K562 (cell line): ENCODE data around the gene HPCAL1. TPM values are rescaled to one million over a fixed set of nuclear protein-coding genes. Genes with fewer than 3 reads are reported as not detected.

Source experiments
- DACH1 ChIP-seq: fragments of 450-650 bp; IDR thresholded peaks from 2 replicates; pipeline ENCODE4 v1.6.1; 2018; ENCODE audit not compliant: partially characterized antibody
- ELK3 ChIP-seq: fragments of 450-650 bp; formaldehyde crosslinking; IDR thresholded peaks from 2 replicates; pipeline ENCODE4 v1.4.0; 2020; ENCODE audit warnings: mild to moderate bottlenecking
- GTF2E2 ChIP-seq: fragments of 200-800 bp; sonication (Bioruptor generic); IDR thresholded peaks from 2 replicates; pipeline ENCODE4 v1.6.1; 2016; ENCODE audit warnings: missing genetic modification characterization, missing compliant biosample characterization
- HNRNPH1 ChIP-seq: fragments of 200-400 bp; formaldehyde crosslinking; optimal IDR thresholded peaks from 2 replicates; pipeline ENCODE3; 2017; ENCODE audit warnings: low read depth, mild to moderate bottlenecking, low read length, moderate library complexity
- L3MBTL2 ChIP-seq: fragments of 450-650 bp; IDR thresholded peaks from 2 replicates; pipeline ENCODE4 v1.6.1; 2016; ENCODE audit warnings: mild to moderate bottlenecking, moderate library complexity
- MIER1 ChIP-seq: fragments of 450-650 bp; IDR thresholded peaks from 2 replicates; pipeline ENCODE4 v1.6.1; 2016; ENCODE audit warnings: antibody characterized with exemption, mild to moderate bottlenecking, low read depth
- NCOA4 ChIP-seq: fragments of 450-650 bp; IDR thresholded peaks from 2 replicates; pipeline ENCODE4 v1.6.1; 2018; ENCODE audit warnings: mild to moderate bottlenecking; ENCODE audit not compliant: partially characterized antibody
- NUFIP1 ChIP-seq: fragments of 450-650 bp; IDR thresholded peaks from 2 replicates; pipeline ENCODE4 v1.6.1; 2018; ENCODE audit not compliant: partially characterized antibody
- PHF20 ChIP-seq: fragments of 450-650 bp; IDR thresholded peaks from 2 replicates; pipeline ENCODE4 v1.6.1; 2018; ENCODE audit not compliant: partially characterized antibody
- PREB ChIP-seq: sonication (generic); formaldehyde crosslinking; IDR thresholded peaks from 2 replicates; pipeline ENCODE4 v1.8.1; 2023; ENCODE audit warnings: mild to moderate bottlenecking, missing genetic modification reagents
- PURB ChIP-seq: sonication (generic); formaldehyde crosslinking; IDR thresholded peaks from 2 replicates; pipeline ENCODE4 v1.9.0; 2021; ENCODE audit warnings: low read depth, mild to moderate bottlenecking, missing genetic modification reagents
- RBM15 ChIP-seq: fragments of 200-400 bp; formaldehyde crosslinking; IDR thresholded peaks from 2 replicates; pipeline ENCODE4 v1.6.1; 2018; ENCODE audit warnings: mild to moderate bottlenecking, low read length, moderate library complexity; ENCODE audit not compliant: insufficient read depth
- SP1 ChIP-seq: sonication (generic); formaldehyde crosslinking; IDR thresholded peaks from 2 replicates; pipeline ENCODE4 v1.8.1; 2022; ENCODE audit warnings: mild to moderate bottlenecking, missing genetic modification reagents
- STAT5A ChIP-seq: IDR thresholded peaks from 2 replicates; pipeline ENCODE4 v1.6.1; 2012; ENCODE audit warnings: low read length, inconsistent platforms, borderline replicate concordance
- ZNF174 ChIP-seq: fragments of 250-450 bp; sonication (Bioruptor Pico); IDR thresholded peaks from 2 replicates; pipeline ENCODE4 v1.4.0; 2020; ENCODE audit warnings: mild to moderate bottlenecking
- ZNF224 ChIP-seq: sonication (generic); formaldehyde crosslinking; IDR thresholded peaks from 2 replicates; pipeline ENCODE4 v1.8.0; 2022; ENCODE audit warnings: mild to moderate bottlenecking, missing genetic modification reagents
- ZNF316 ChIP-seq: fragments of 450-650 bp; IDR thresholded peaks from 2 replicates; pipeline ENCODE4 v1.6.1; 2016
- ZNF717 ChIP-seq: fragments of 250-450 bp; sonication (Bioruptor Pico); IDR thresholded peaks from 2 replicates; pipeline ENCODE4 v1.5.0; 2021
- polyA plus RNA-seq, 8 experiments: library from polyadenylated mRNA; depleted of rRNA in 4 of 8; stranded (reverse) in 5 of 8; unstranded in 3 of 8; fragments of >200 nt; fragmentation: Nextera tagmentation in 2 of 8; fragmentation: Illumina TruSeq in 1 of 8; extraction: Ambion mirVana in 2 of 8; extraction: Trizol in 1 of 8; gene quantifications; 2 replicates each; pipeline versions ENCODE4 v1.2.1 to v1.2.3, GENCODE V29; 2011 to 2014; ENCODE audit warnings: inconsistent platforms in 1 of 8, missing spikeins in 1 of 8
- total RNA-seq, 7 experiments: library from RNA; depleted of rRNA in 6 of 7; stranded (reverse); fragments of >200 nt in 6 of 7; fragmentation: Illumina TruSeq in 2 of 7; extraction: Trizol in 2 of 7; gene quantifications; 2 replicates each; pipeline versions ENCODE4 v1.2.1 to v1.2.3, GENCODE V29; 2011 to 2021; ENCODE audit warnings: low replicate concordance in 1 of 7
- TF ChIP-seq, protein P1 (sequence below): fragments of 200-800 bp; sonication (Bioruptor generic); IDR thresholded peaks from 2 replicates; pipeline ENCODE4 v1.6.1; 2017; ENCODE audit warnings: missing genetic modification characterization, missing compliant biosample characterization
- TF ChIP-seq, protein P2 (sequence below): fragments of 250-450 bp; sonication (Bioruptor Pico); IDR thresholded peaks from 2 replicates; pipeline ENCODE4 v1.5.0; 2020; ENCODE audit warnings: mild to moderate bottlenecking, borderline replicate concordance
- TF ChIP-seq, protein P3 (sequence below), 2 experiments: IDR thresholded peaks in 1 of 2; conservative IDR thresholded peaks in 1 of 2; 2 replicates each; pipeline ENCODE4 v1.6.1; 2016; ENCODE audit warnings: low read depth in 2 of 2, mild to moderate bottlenecking in 1 of 2, missing compliant biosample characterization in 1 of 2, missing genetic modification characterization in 1 of 2, moderate library complexity in 1 of 2

The HPCAL1 gene
- total and polyA plus RNA-seq, 9 of the 15 experiments (the other 6 are each of a cell fraction or from before 2014, with no cell fraction given): 2.7 to 65.5 (median 23.9) TPM

GRCh38 chr2:10471046-10471571 lies 168.4 kb downstream of the HPCAL1 start (continued):
- no peak for TF ChIP-seq PREB (CRISPR knock-in tag)
- no peak for TF ChIP-seq NUFIP1
- peak; percentile 50; the same call in 1 of the 2 replicates for TF ChIP-seq SP1
- peak; percentile 56 for TF ChIP-seq NCOA4
- TF ChIP-seq GTF2E2: no peak
- peak; percentile 58 for TF ChIP-seq ZNF316
- TF ChIP-seq PHF20: peak; percentile 28
- TF ChIP-seq, protein P1, sequence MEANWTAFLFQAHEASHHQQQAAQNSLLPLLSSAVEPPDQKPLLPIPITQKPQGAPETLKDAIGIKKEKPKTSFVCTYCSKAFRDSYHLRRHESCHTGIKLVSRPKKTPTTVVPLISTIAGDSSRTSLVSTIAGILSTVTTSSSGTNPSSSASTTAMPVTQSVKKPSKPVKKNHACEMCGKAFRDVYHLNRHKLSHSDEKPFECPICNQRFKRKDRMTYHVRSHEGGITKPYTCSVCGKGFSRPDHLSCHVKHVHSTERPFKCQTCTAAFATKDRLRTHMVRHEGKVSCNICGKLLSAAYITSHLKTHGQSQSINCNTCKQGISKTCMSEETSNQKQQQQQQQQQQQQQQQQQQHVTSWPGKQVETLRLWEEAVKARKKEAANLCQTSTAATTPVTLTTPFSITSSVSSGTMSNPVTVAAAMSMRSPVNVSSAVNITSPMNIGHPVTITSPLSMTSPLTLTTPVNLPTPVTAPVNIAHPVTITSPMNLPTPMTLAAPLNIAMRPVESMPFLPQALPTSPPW (CRISPR knock-in tag): peak; percentile 8; the same call in 1 of the 2 replicates
- TF ChIP-seq, protein P2, sequence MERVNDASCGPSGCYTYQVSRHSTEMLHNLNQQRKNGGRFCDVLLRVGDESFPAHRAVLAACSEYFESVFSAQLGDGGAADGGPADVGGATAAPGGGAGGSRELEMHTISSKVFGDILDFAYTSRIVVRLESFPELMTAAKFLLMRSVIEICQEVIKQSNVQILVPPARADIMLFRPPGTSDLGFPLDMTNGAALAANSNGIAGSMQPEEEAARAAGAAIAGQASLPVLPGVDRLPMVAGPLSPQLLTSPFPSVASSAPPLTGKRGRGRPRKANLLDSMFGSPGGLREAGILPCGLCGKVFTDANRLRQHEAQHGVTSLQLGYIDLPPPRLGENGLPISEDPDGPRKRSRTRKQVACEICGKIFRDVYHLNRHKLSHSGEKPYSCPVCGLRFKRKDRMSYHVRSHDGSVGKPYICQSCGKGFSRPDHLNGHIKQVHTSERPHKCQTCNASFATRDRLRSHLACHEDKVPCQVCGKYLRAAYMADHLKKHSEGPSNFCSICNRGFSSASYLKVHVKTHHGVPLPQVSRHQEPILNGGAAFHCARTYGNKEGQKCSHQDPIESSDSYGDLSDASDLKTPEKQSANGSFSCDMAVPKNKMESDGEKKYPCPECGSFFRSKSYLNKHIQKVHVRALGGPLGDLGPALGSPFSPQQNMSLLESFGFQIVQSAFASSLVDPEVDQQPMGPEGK (CRISPR knock-in tag): no peak
- TF ChIP-seq ZNF224: no peak
- no peak for TF ChIP-seq MIER1
- TF ChIP-seq HNRNPH1: no peak
- TF ChIP-seq ELK3 (CRISPR knock-in tag): no peak
- no peak for TF ChIP-seq RBM15
- no peak for TF ChIP-seq STAT5A
- TF ChIP-seq L3MBTL2: no peak
- no peak for TF ChIP-seq ZNF717 (CRISPR knock-in tag)
- TF ChIP-seq, protein P3, sequence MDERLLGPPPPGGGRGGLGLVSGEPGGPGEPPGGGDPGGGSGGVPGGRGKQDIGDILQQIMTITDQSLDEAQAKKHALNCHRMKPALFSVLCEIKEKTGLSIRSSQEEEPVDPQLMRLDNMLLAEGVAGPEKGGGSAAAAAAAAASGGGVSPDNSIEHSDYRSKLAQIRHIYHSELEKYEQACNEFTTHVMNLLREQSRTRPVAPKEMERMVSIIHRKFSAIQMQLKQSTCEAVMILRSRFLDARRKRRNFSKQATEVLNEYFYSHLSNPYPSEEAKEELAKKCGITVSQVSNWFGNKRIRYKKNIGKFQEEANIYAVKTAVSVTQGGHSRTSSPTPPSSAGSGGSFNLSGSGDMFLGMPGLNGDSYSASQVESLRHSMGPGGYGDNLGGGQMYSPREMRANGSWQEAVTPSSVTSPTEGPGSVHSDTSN (CRISPR knock-in tag; IDR thresholded peaks at IDR 0.05; ENCODE audit: low read depth): peak; percentile 64
- TF ChIP-seq, protein P3 (tag; conservative IDR thresholded peaks at IDR 0.05; ENCODE audit: low read depth): peak; percentile 90
- TF ChIP-seq PURB (CRISPR knock-in tag): no peak
- TF ChIP-seq ZNF174 (CRISPR knock-in tag): no peak
- peak; percentile 35 for TF ChIP-seq DACH1
